Duodenal mucosa (tissue), 2 donors: Measurements from ENCODE around the gene FOSL2.

Experiments used
- H3K27ac ChIP-seq: one replicate; pipeline ENCODE4 v1.7.0; 2013; ENCODE audit warnings: low read depth, low read length
- H3K27me3 ChIP-seq, 2 donors: one replicate each; pipeline ENCODE4 v1.7.0; 2013; ENCODE audit warnings: low read length in 2 of 2, control low read depth in 1 of 2; ENCODE audit not compliant: insufficient read depth in 2 of 2, control insufficient read depth in 1 of 2
- H3K36me3 ChIP-seq, 2 donors: one replicate each; pipeline ENCODE4 v1.7.0; 2013; ENCODE audit warnings: low read length in 2 of 2, control low read depth in 1 of 2; ENCODE audit not compliant: insufficient read depth in 2 of 2, control insufficient read depth in 1 of 2
- H3K4me1 ChIP-seq, 2 donors: one replicate each; pipeline ENCODE4 v1.7.0; 2013; ENCODE audit warnings: low read length in 2 of 2, control low read depth in 1 of 2; ENCODE audit not compliant: insufficient read depth in 2 of 2, control insufficient read depth in 1 of 2
- H3K4me3 ChIP-seq, 2 donors: one replicate each; pipeline ENCODE4 v1.7.0; 2013; ENCODE audit warnings: low read length in 2 of 2, low read depth in 1 of 2
- H3K9ac ChIP-seq, 2 donors: one replicate each; pipeline ENCODE4 v1.7.0; 2013; ENCODE audit warnings: low read length in 2 of 2, low read depth in 1 of 2
- H3K9me3 ChIP-seq, 2 donors: one replicate each; pipeline ENCODE4 v1.7.0; 2013; ENCODE audit warnings: low read length in 2 of 2, control low read depth in 1 of 2; ENCODE audit not compliant: control insufficient read depth in 1 of 2

FOSL2 gene

GRCh38 chr2:28401948-28402550 is 9.4 kb downstream of the FOSL2 start:
- H3K9me3 ChIP-seq, result no peaks in the 10 kb centered on the region
- H3K4me1 ChIP-seq, result peaks cover 51 to 57% of the 10 kb centered on the region in 2 donors
- H3K27me3 ChIP-seq, result no peaks in the 10 kb centered on the region
- H3K27ac ChIP-seq, result no peak overlapping the region
- no peak overlapping the region for H3K9ac ChIP-seq
- H3K36me3 ChIP-seq, result peaks cover 43 to 89% of the 10 kb centered on the region in 2 donors
- no peak overlapping the region for H3K4me3 ChIP-seq

DNA sequence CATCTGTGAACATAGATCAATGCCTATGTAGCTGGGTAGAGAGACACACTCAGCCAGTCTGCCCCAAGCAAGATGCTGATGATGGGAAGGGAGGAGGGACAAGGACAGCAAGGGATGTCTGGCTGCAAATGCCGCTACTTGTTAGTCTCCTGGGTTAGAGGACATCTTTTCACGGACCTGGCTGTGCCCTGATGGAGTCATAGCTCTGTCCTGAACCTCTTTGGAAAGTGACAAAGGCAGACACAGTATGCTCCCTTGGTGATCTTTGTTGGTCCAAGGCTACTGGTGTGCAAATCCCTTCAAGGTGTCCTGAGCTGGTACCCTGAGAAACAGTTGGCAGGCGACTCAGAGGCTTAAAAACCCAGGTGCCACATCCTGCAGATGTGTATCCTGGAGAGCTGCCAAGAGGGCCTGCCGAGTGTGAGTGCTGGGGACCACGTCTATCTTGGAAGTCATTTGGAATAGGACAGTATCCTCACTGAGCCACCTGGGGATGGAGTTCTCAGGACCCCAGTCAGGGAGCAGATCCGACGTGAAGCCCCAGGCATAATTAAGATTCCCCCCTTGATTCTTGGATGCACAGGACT is 10.8 kb downstream of the FOSL2 start:
- peaks cover 49 to 57% of the 10 kb centered on the region in 2 donors for H3K4me1 ChIP-seq
- H3K9me3 ChIP-seq, result no peaks in the 10 kb centered on the region
- peaks cover 48 to 93% of the 10 kb centered on the region in 2 donors for H3K36me3 ChIP-seq
- no peak overlapping the region for H3K9ac ChIP-seq
- no peaks in the 10 kb centered on the region for H3K27me3 ChIP-seq
- no peak overlapping the region for H3K27ac ChIP-seq
- H3K4me3 ChIP-seq, result no peak overlapping the region

- Histone ChIP-seq H3K9ac (no peak overlapping the region), H3K27ac (no peak overlapping the region), H3K9me3 (no peaks in the 10 kb centered on the region), H3K4me3 (no peak overlapping the region), H3K4me1 (peaks cover 44 to 56% of the 10 kb centered on the region in 2 donors), H3K27me3 (no peaks in the 10 kb centered on the region), H3K36me3 (peaks cover 53 to 93% of the 10 kb centered on the region in 2 donors)
These were observed 11.4 kb downstream of the FOSL2 start for GRCh38 chr2:28404086-28404485.

DNA sequence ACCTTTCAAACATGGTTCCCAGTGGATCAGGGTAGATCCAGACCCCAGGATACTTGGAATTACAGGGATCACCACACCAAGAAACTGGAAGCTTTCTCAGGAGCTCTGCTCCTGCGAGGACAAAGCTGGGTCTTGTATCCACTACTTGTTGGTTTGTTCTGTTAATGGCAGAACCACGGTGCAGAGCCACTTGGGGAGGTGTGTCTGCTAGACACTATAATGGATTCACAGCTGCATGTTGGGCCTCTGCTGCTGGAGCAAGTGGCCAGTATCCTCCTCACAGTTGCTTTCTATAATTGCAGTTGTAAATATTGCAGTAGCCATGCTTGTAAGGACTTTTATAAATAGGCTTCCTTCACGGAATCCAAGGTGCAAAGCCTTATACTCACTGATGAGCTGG is 12.9 kb downstream of the FOSL2 start:
- Histone ChIP-seq H3K27me3 (no peaks in the 10 kb centered on the region), H3K9me3 (no peaks in the 10 kb centered on the region), H3K4me3 (no peak overlapping the region), H3K9ac (no peak overlapping the region), H3K4me1 (peaks cover 32 to 42% of the 10 kb centered on the region in 2 donors), H3K36me3 (peaks cover 56 to 95% of the 10 kb centered on the region in 2 donors), H3K27ac (no peak overlapping the region)

GRCh38 chr2:28406276-28407096 is 13.8 kb downstream of the FOSL2 start:
- Histone ChIP-seq H3K4me3 (no peak overlapping the region), H3K9ac (peak overlapping the region in 1 of 2 donors; percentile 34), H3K36me3 (peaks cover 63 to 96% of the 10 kb centered on the region in 2 donors), H3K4me1 (peaks cover 33 to 35% of the 10 kb centered on the region in 2 donors), H3K27me3 (no peaks in the 10 kb centered on the region), H3K9me3 (no peaks in the 10 kb centered on the region), H3K27ac (no peak overlapping the region)

DNA sequence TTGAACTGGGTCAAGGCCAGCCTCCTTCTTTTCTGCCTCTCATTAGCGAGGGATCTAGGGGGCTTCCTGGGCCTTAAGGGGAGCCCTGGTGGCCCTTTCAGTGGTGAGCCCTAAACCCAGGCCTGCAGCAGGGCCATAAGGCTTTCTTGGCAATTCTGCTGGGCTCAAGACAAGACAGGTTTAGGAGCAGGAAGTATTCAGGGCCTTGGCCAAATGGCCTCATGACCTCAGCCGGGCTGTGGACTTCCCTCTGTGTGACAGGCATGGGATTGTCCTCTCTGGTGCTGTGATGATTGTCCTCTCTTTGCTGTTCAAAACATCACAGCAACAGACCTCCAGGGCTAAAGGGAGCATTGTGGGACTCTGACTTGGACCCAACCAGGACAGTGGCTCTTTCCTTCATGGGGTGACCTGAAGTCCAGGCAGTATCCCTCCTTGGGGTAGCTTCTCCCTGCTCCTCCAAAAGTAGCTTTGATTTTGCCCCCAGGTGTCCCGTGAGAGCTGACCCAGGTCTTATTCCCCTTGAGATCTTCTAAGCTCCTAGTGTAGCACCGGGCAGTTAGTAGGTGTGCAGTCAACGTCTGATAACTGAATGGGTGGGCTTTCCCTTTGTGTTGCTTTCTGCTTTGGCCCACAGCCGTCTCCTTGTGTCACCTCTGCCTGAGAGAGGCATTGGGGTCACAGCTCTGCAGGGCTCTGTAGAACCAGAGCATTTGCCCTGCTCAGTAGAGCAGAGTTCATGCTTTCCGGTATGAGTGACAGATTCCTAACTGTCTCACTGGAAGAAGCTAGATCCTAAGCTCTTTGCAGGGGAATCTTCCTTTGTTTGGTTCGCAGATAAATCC is 14.7 kb downstream of the FOSL2 start:
- Histone ChIP-seq H3K27me3 (no peaks in the 10 kb centered on the region), H3K9ac (peak overlapping the region; percentile 2 to 34), H3K9me3 (no peaks in the 10 kb centered on the region), H3K4me1 (peaks cover 30 to 39% of the 10 kb centered on the region in 2 donors), H3K27ac (peak overlapping the region; percentile 43), H3K4me3 (no peak overlapping the region), H3K36me3 (peaks cover 71 to 96% of the 10 kb centered on the region in 2 donors)

DNA sequence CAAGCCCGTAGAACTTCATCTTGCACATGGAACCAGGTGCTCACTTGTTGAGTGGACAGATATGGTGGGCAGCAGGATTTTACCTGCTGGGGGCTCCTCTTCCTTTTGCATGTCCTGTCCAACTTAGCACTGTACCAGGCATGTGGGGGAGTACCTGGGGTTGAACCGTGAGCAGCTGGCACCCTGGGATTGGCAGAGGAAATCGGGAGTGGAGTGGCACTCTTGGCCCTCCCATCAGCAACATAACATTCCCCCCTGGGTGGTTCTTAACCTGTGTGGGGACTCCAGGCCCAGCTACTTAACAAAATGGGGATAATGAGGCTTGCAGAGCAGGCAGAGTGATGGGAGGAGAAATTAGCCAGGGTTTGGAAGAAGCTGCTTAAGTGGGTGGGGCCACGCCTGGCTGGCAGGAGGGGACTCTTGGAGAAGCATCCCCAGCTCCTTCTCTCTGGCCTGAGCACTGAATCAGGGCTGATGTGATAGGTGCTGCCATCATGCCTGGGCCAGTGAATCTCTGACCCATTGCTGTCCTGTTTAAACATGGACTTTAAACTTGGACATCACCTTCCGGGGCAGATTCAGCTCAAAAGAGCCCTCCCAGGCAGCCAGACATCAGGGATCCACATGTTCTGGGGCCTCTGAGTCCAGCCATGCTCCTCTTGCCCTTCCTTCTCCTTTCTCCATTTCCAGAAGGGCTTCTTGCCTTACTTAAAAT is 15.5 kb downstream of the FOSL2 start:
- Histone ChIP-seq H3K36me3 (peaks cover 79 to 98% of the 10 kb centered on the region in 2 donors), H3K4me3 (no peak overlapping the region), H3K9me3 (no peaks in the 10 kb centered on the region), H3K4me1 (peaks cover 38 to 39% of the 10 kb centered on the region in 2 donors), H3K27ac (no peak overlapping the region), H3K27me3 (no peaks in the 10 kb centered on the region), H3K9ac (no peak overlapping the region)

DNA sequence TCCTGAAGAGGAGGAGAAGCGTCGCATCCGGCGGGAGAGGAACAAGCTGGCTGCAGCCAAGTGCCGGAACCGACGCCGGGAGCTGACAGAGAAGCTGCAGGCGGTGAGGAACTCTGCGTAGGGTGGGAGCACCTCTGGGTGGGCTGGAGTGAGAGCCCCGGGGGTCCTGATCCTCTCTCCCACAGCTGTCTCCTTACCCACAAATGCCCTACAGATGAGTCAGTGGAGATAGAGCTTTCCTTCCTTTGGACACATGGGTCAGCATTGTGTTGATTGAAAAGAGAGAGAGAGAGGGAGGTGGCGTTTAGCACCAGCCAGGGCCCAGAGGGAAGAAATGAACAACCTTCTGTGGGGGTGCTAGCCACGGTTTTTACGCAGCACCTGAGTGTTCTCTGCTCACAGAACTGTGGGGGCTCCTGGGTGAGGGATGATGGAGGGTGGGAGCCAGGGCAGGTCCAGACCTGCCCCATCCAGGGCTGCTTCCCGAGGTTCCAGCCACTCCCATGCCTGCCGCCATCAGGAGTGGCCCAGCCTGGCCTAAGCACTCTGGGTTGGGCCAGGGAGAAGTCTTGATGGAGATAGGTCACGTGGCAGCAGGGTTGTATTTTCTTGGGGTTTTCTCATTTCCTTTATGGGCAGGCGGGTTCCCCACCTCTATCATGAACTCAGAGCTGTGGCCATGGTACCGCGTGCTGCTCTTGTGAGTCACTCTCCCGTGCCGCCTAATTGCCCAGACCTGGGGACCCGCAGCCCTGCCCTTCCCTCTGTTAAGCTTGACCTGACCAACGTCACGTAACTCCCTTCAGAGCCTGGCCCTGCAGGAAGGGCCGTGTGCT is 16.3 kb downstream of the FOSL2 start:
- Histone ChIP-seq H3K36me3 (peaks cover 79 to 98% of the 10 kb centered on the region in 2 donors), H3K9ac (no peak overlapping the region), H3K4me1 (peaks cover 37 to 39% of the 10 kb centered on the region in 2 donors), H3K27me3 (no peaks in the 10 kb centered on the region), H3K4me3 (no peak overlapping the region), H3K27ac (no peak overlapping the region), H3K9me3 (no peaks in the 10 kb centered on the region)
